IMR-90 (cell line): Measurements from ENCODE around the gene MYO5A. TPM values are rescaled to one million over a fixed set of nuclear protein-coding genes. Genes with fewer than 3 reads are reported as not detected.
A peak's percentile ranks its signal among the peaks of the same experiment; 100 is the strongest.

ENCODE experiments used
- ATAC-seq: fragments of 200-7000 bp; cut with Tn5 transposase; 2 replicates; pipeline ENCODE4 v1.9.1; 2020; ENCODE audit warnings: low read depth, mild to moderate bottlenecking, moderate library complexity
- BruUV-seq: library from RNA; stranded (reverse); fragments of 400-500 nt; replicated peaks from 2 replicates; lab custom pipeline; 2021; lab: Mats Ljungman, UMichigan
- CTCF ChIA-PET: fragments of 300-600 bp; formaldehyde crosslinking; extraction: SDS; loops from one replicate; lab custom pipeline; 2021; ENCODE audit warnings: antibody characterized with exemption; lab: Yijun Ruan, JAX
- POLR2A ChIA-PET: fragments of 300-600 bp; sonication (Branson Sonifier 250); formaldehyde crosslinking; loops from one replicate; lab custom pipeline; 2022; ENCODE audit warnings: antibody characterized with exemption; ENCODE audit not compliant: unreplicated experiment; lab: Charles Lee
- DNase-seq: peaks from one replicate; pipeline ENCODE4 v3.0.0; 2013
- H2AFZ ChIP-seq: replicated peaks from 2 replicates; pipeline ENCODE3; 2013; ENCODE audit warnings: low read length, mild to moderate bottlenecking; ENCODE audit not compliant: poor library complexity
- H2AK5ac ChIP-seq: 2 replicates; pipeline ENCODE4 v1.6.1; 2013; ENCODE audit warnings: low read depth, low read length, inconsistent platforms
- H2AK9ac ChIP-seq: replicated peaks from 2 replicates; pipeline ENCODE3; 2013; ENCODE audit warnings: mild to moderate bottlenecking, low read depth, low read length, moderate library complexity; ENCODE audit not compliant: poor library complexity
- H2BK120ac ChIP-seq: 2 replicates; pipeline ENCODE4 v1.6.1; 2013; ENCODE audit warnings: low read depth, low read length, inconsistent platforms
- H2BK15ac ChIP-seq: 3 replicates; pipeline ENCODE4 v1.6.1; 2013; ENCODE audit warnings: low read depth, low read length, inconsistent platforms
- H2BK20ac ChIP-seq: 2 replicates; pipeline ENCODE4 v1.6.1; 2013; ENCODE audit warnings: low read depth, mild to moderate bottlenecking, inconsistent platforms, low read length, moderate library complexity
- H2BK5ac ChIP-seq: 2 replicates; pipeline ENCODE4 v1.6.1; 2013; ENCODE audit warnings: mild to moderate bottlenecking, low read depth, low read length, inconsistent platforms; ENCODE audit not compliant: poor library complexity, severe bottlenecking
- H3K14ac ChIP-seq: replicated peaks from 2 replicates; pipeline ENCODE4 v1.6.1; 2013; ENCODE audit warnings: low read depth, low read length, inconsistent platforms
- H3K18ac ChIP-seq: 2 replicates; pipeline ENCODE4 v1.6.1; 2013; ENCODE audit warnings: low read depth, low read length, control low read depth
- H3K23ac ChIP-seq: 2 replicates; pipeline ENCODE4 v1.6.1; 2013; ENCODE audit warnings: low read depth, low read length, inconsistent platforms
- H3K27ac ChIP-seq: 2 replicates; pipeline ENCODE4 v1.5.1; 2013; ENCODE audit warnings: mild to moderate bottlenecking, control low read depth, low read length; ENCODE audit not compliant: insufficient read depth
- H3K27me3 ChIP-seq: 2 replicates; pipeline ENCODE4 v1.6.1; 2013; ENCODE audit warnings: low read length; ENCODE audit not compliant: control insufficient read depth, insufficient read depth
- H3K36me3 ChIP-seq: 2 replicates; pipeline ENCODE4 v1.6.1; 2013; ENCODE audit warnings: low read length, mixed read lengths; ENCODE audit not compliant: control insufficient read depth, insufficient read depth
- H3K4ac ChIP-seq: 2 replicates; pipeline ENCODE4 v1.6.1; 2013; ENCODE audit warnings: low read depth, low read length, inconsistent platforms
- H3K4me1 ChIP-seq: 2 replicates; pipeline ENCODE4 v1.6.1; 2013; ENCODE audit warnings: low read length, mixed read lengths; ENCODE audit not compliant: control insufficient read depth, insufficient read depth
- H3K4me2 ChIP-seq: 2 replicates; pipeline ENCODE4 v1.6.1; 2013; ENCODE audit warnings: low read depth, mild to moderate bottlenecking, control low read depth, low read length, moderate library complexity
- H3K4me3 ChIP-seq: 2 replicates; pipeline ENCODE4 v1.5.1; 2013; ENCODE audit warnings: low read depth, mild to moderate bottlenecking, control low read depth, low read length, moderate library complexity; ENCODE audit not compliant: insufficient read depth
- H3K56ac ChIP-seq: 2 replicates; pipeline ENCODE4 v1.6.1; 2013; ENCODE audit warnings: low read length, inconsistent platforms; ENCODE audit not compliant: insufficient read depth; ENCODE audit errors: extremely low read depth
- H3K79me1 ChIP-seq, 2 experiments: 2 replicates each; pipeline ENCODE4 v1.6.1; 2013; ENCODE audit warnings: low read length in 2 of 2, inconsistent platforms in 1 of 2, low read depth in 1 of 2
- H3K9ac ChIP-seq: 2 replicates; pipeline ENCODE4 v1.6.1; 2013; ENCODE audit warnings: low read depth, low read length, control low read depth
- H3K9me1 ChIP-seq: 2 replicates; pipeline ENCODE4 v1.6.1; 2013; ENCODE audit warnings: low read length, inconsistent platforms; ENCODE audit not compliant: insufficient read depth
- H3K9me3 ChIP-seq: 2 replicates; pipeline ENCODE4 v1.6.1; 2013; ENCODE audit warnings: low read length; ENCODE audit not compliant: control insufficient read depth, insufficient read depth
- H4K20me1 ChIP-seq: 2 replicates; pipeline ENCODE4 v1.6.1; 2013; ENCODE audit warnings: low read length, inconsistent platforms; ENCODE audit not compliant: insufficient read depth
- H4K5ac ChIP-seq: 2 replicates; pipeline ENCODE4 v1.6.1; 2013; ENCODE audit warnings: mild to moderate bottlenecking, low read depth, low read length, control low read depth
- H4K8ac ChIP-seq, 2 experiments: 2 replicates each; pipeline ENCODE4 v1.6.1; 2013; ENCODE audit warnings: low read depth in 2 of 2, low read length in 2 of 2, control low read depth in 1 of 2, inconsistent platforms in 1 of 2
- H4K91ac ChIP-seq: 2 replicates; pipeline ENCODE4 v1.6.1; 2013; ENCODE audit warnings: low read depth, low read length, inconsistent platforms; ENCODE audit not compliant: insufficient read depth
- BHLHE40 ChIP-seq: fragments of 150-350 bp; IDR thresholded peaks from 2 replicates; pipeline ENCODE4 v1.6.1; 2016; ENCODE audit warnings: mild to moderate bottlenecking, low read depth, low read length
- CEBPB ChIP-seq: IDR thresholded peaks from 2 replicates; pipeline ENCODE4 v1.6.1; 2012; ENCODE audit warnings: low read depth, low read length, improper control_type of control experiment
- CHD1 ChIP-seq: IDR thresholded peaks from 2 replicates; pipeline ENCODE4 v1.6.1; 2012; ENCODE audit warnings: low read depth, low read length, improper control_type of control experiment
- FOS ChIP-seq: fragments of 150-350 bp; IDR thresholded peaks from 2 replicates; pipeline ENCODE4 v1.6.1; 2016; ENCODE audit warnings: low read depth, low read length
- MAFK ChIP-seq: IDR thresholded peaks from 2 replicates; pipeline ENCODE4 v1.6.1; 2012; ENCODE audit warnings: low read depth, low read length, improper control_type of control experiment
- MAZ ChIP-seq: IDR thresholded peaks from 2 replicates; pipeline ENCODE4 v1.6.1; 2012; ENCODE audit warnings: low read depth, mild to moderate bottlenecking, low read length, improper control_type of control experiment, moderate library complexity, borderline replicate concordance
- MXI1 ChIP-seq: IDR thresholded peaks from 2 replicates; pipeline ENCODE4 v1.6.1; 2012; ENCODE audit warnings: low read depth, mild to moderate bottlenecking, low read length, moderate library complexity, borderline replicate concordance
- NFE2L2 ChIP-seq: fragments of 150-350 bp; IDR thresholded peaks from 2 replicates; pipeline ENCODE4 v1.6.1; 2016; ENCODE audit warnings: low read depth, mild to moderate bottlenecking, low read length
- POLR2A ChIP-seq: IDR thresholded peaks from 2 replicates; pipeline ENCODE4 v1.6.1; 2012; ENCODE audit warnings: mild to moderate bottlenecking, low read depth, low read length
- RAD21 ChIP-seq: IDR thresholded peaks from 2 replicates; pipeline ENCODE4 v1.6.1; 2012; ENCODE audit warnings: low read length, improper control_type of control experiment
- RCOR1 ChIP-seq: IDR thresholded peaks from 2 replicates; pipeline ENCODE4 v1.6.1; 2012; ENCODE audit warnings: mild to moderate bottlenecking, low read length, improper control_type of control experiment; ENCODE audit not compliant: insufficient replicate concordance
- RFX5 ChIP-seq: IDR thresholded peaks from 2 replicates; pipeline ENCODE4 v1.8.0; 2012; ENCODE audit warnings: low read depth, mild to moderate bottlenecking, low read length, moderate library complexity
- SMC3 ChIP-seq: fragments of 150-350 bp; IDR thresholded peaks from 2 replicates; pipeline ENCODE4 v1.6.1; 2016; ENCODE audit warnings: low read depth, mild to moderate bottlenecking, antibody characterized with exemption, low read length, moderate library complexity
- WGBS, 2 experiments: methylation state at CpG; one replicate each; pipeline versions ENCODE4 v1.1.5 to v1.1.7; 2013; ENCODE audit warnings: missing lambda C conversion rate in 2 of 2; ENCODE audit not compliant: insufficient read length in 1 of 2; ENCODE audit errors: extremely low coverage in 2 of 2; 5-methylcytosine and 5-hydroxymethylcytosine counted together
- dilution Hi-C: fragments of 300-500 bp; cut with HindIII; formaldehyde crosslinking; loops from one replicate; pipeline ENCODE4 v1.14.3; 2018; ENCODE audit warnings: low sequenced_read_pairs; ENCODE audit not compliant: unreplicated experiment
- in situ Hi-C: fragments of 300-500 bp; cut with MboI; formaldehyde crosslinking; loops from 3 replicates; pipeline ENCODE4 v1.14.3; 2019; ENCODE audit warnings: low sequenced_read_pairs, inconsistent platforms, mixed read lengths
- intact Hi-C: fragments of 100-400 bp; cut with micrococcal nuclease; formaldehyde crosslinking; loops from 2 replicates; pipeline ENCODE4 v1.10.0; 2022
- polyA plus RNA-seq, 3 experiments: library from polyadenylated mRNA; depleted of rRNA; stranded (reverse); fragments of >200 nt; gene quantifications; 2 replicates each; pipeline ENCODE4 v1.2.3, GENCODE V29; 2012; ENCODE audit warnings: low replicate concordance in 1 of 3
- total RNA-seq: library from RNA; depleted of rRNA; stranded (reverse); fragments of >200 nt; gene quantifications from 2 replicates; pipeline ENCODE4 v1.2.3, GENCODE V29; 2012
- TF ChIP-seq, protein P1 (sequence below): conservative IDR thresholded peaks from 2 replicates; pipeline ENCODE4 v1.5.1; 2012; ENCODE audit warnings: mild to moderate bottlenecking, low read depth, low read length, improper control_type of control experiment
- TF ChIP-seq, protein P2 (sequence below): fragments of 150-350 bp; IDR thresholded peaks from 2 replicates; pipeline ENCODE4 v1.6.1; 2017; ENCODE audit warnings: mild to moderate bottlenecking, antibody characterized with exemption, low read length, low read depth
- TF ChIP-seq, protein P3 (sequence below): fragments of 150-350 bp; IDR thresholded peaks from 2 replicates; pipeline ENCODE4 v1.6.1; 2016; ENCODE audit warnings: low read depth, mild to moderate bottlenecking, low read length, moderate library complexity, borderline replicate concordance

Gene MYO5A
- total and polyA plus RNA-seq, 2 of the 4 experiments (the other 2 are of a cell fraction), result 19.4 to 69.2 TPM

DNA sequence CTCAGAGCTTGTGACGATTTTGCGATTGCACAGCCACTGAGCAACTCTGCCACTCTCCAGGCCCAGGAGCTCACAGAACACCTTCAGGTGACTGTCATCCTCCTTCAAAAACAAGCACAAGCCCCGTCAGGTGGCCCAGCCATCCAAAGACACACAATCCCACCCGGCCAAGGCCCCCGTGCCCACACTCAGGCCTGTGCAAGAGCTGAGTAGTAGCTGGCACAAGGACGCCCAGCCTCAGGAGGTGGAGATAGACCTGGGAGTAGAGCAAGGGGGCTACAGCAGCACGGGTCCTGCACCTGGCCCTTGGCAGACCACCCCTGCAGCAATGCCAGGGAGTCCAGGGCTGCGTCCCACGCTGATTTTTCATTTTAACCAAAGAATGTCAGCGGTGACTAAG lies 267.7 kb downstream of the MYO5A start:
- Histone ChIP-seq H3K4me1 (peaks cover 6% of the 10 kb centered on the region; the same call in 1 of the 2 replicates), H3K9me3 (no peaks in the 10 kb centered on the region), H3K36me3 (no peaks in the 10 kb centered on the region), H2BK5ac (no peak overlapping the region), H3K9ac (no peak overlapping the region), H4K20me1 (no peaks in the 10 kb centered on the region), H2BK20ac (peak overlapping the region; percentile 53), H3K27me3 (peaks cover 4% of the 10 kb centered on the region; the same call in 1 of the 2 replicates), H3K56ac (no peak overlapping the region), H3K4ac (peak overlapping the region; percentile 79), H3K9me1 (peaks cover 10% of the 10 kb centered on the region), H3K23ac (no peak overlapping the region), H4K8ac (peak overlapping the region; percentile 48 to 79; a peak in 3 of 4 replicates), H3K79me1 (no peaks in the 10 kb centered on the region), H2BK15ac (peak overlapping the region; percentile 82; the same call in 2 of the 3 replicates), H4K5ac (no peak overlapping the region), H2AK9ac (no peak overlapping the region), H3K4me2 (no peak overlapping the region), H3K4me3 (no peak overlapping the region), H4K91ac (peak overlapping the region; percentile 91; the same call in 1 of the 2 replicates), H2BK120ac (peak overlapping the region; percentile 91), H2AFZ (peak overlapping the region; percentile 46), H3K27ac (no peak overlapping the region), H3K18ac (no peak overlapping the region), H2AK5ac (peak overlapping the region; percentile 81), H3K14ac (0 out of 2 replicates have a peak overlapping the region, but pooled peaks have one; percentile 29)
- in situ Hi-C loops (no loop called here), intact Hi-C loops (no loop called here), dilution Hi-C loops (no loop called here)
- BruUV-seq, result no TSS peak
- POLR2A ChIA-PET, result no interaction called here
- TF ChIP-seq, protein P1, sequence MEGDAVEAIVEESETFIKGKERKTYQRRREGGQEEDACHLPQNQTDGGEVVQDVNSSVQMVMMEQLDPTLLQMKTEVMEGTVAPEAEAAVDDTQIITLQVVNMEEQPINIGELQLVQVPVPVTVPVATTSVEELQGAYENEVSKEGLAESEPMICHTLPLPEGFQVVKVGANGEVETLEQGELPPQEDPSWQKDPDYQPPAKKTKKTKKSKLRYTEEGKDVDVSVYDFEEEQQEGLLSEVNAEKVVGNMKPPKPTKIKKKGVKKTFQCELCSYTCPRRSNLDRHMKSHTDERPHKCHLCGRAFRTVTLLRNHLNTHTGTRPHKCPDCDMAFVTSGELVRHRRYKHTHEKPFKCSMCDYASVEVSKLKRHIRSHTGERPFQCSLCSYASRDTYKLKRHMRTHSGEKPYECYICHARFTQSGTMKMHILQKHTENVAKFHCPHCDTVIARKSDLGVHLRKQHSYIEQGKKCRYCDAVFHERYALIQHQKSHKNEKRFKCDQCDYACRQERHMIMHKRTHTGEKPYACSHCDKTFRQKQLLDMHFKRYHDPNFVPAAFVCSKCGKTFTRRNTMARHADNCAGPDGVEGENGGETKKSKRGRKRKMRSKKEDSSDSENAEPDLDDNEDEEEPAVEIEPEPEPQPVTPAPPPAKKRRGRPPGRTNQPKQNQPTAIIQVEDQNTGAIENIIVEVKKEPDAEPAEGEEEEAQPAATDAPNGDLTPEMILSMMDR, result no peak
- TF ChIP-seq POLR2A (no peak), NFE2L2 (no peak), RAD21 (no peak), MAFK (no peak), RFX5 (no peak), RCOR1 (no peak), FOS (no peak), BHLHE40 (no peak), MXI1 (no peak), CEBPB (no peak), MAZ (no peak), CHD1 (no peak), SMC3 (no peak)
- TF ChIP-seq, protein P2, sequence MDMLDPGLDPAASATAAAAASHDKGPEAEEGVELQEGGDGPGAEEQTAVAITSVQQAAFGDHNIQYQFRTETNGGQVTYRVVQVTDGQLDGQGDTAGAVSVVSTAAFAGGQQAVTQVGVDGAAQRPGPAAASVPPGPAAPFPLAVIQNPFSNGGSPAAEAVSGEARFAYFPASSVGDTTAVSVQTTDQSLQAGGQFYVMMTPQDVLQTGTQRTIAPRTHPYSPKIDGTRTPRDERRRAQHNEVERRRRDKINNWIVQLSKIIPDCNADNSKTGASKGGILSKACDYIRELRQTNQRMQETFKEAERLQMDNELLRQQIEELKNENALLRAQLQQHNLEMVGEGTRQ, result no peak
- TF ChIP-seq, protein P3, sequence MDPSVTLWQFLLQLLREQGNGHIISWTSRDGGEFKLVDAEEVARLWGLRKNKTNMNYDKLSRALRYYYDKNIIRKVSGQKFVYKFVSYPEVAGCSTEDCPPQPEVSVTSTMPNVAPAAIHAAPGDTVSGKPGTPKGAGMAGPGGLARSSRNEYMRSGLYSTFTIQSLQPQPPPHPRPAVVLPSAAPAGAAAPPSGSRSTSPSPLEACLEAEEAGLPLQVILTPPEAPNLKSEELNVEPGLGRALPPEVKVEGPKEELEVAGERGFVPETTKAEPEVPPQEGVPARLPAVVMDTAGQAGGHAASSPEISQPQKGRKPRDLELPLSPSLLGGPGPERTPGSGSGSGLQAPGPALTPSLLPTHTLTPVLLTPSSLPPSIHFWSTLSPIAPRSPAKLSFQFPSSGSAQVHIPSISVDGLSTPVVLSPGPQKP, result no peak
- 89% methylated on average over 4 of the region's 10 CpGs; no CpG with 5 or more reads in 1 of the 2 experiments for WGBS, 2 experiments
- CTCF ChIA-PET, result no interaction called here
- ATAC-seq, result no peak
- no peak for DNase-seq
